Ishikawa (cell line): ENCODE measurements around the gene USP6.

ENCODE experiments used
- CEBPB ChIP-seq: IDR thresholded peaks from 2 replicates; pipeline ENCODE4 v1.6.1; 2012
- CREB1 ChIP-seq: IDR thresholded peaks from 2 replicates; pipeline ENCODE4 v1.6.1; 2012; ENCODE audit warnings: low read depth
- EGR1 ChIP-seq: IDR thresholded peaks from 2 replicates; pipeline ENCODE4 v1.6.1; 2012
- EP300 ChIP-seq: IDR thresholded peaks from 2 replicates; pipeline ENCODE4 v1.6.1; 2012; ENCODE audit warnings: borderline replicate concordance
- FOXM1 ChIP-seq: IDR thresholded peaks from 2 replicates; pipeline ENCODE4 v1.6.1; 2012; ENCODE audit warnings: low read depth, borderline replicate concordance
- MAX ChIP-seq: IDR thresholded peaks from 2 replicates; pipeline ENCODE4 v1.6.1; 2012
- NFIC ChIP-seq: IDR thresholded peaks from 2 replicates; pipeline ENCODE4 v1.6.1; 2012
- RAD21 ChIP-seq: IDR thresholded peaks from 2 replicates; pipeline ENCODE4 v1.6.1; 2012; ENCODE audit warnings: low read depth
- TAF1 ChIP-seq: IDR thresholded peaks from 2 replicates; pipeline ENCODE4 v1.6.1; 2012; ENCODE audit warnings: low read depth, mild to moderate bottlenecking
- TCF12 ChIP-seq: IDR thresholded peaks from 2 replicates; pipeline ENCODE4 v1.6.1; 2012; ENCODE audit warnings: low read depth
- TEAD4 ChIP-seq: IDR thresholded peaks from 2 replicates; pipeline ENCODE4 v1.6.1; 2012
- YY1 ChIP-seq: IDR thresholded peaks from 2 replicates; pipeline ENCODE4 v1.6.1; 2012; ENCODE audit warnings: low read depth
- ZBTB7A ChIP-seq: IDR thresholded peaks from 2 replicates; pipeline ENCODE4 v1.6.1; 2012; ENCODE audit warnings: low read depth
- TF ChIP-seq, protein P1 (sequence below): IDR thresholded peaks from 2 replicates; pipeline ENCODE4 v1.6.1; 2012
- TF ChIP-seq, protein P2 (sequence below): IDR thresholded peaks from 2 replicates; pipeline ENCODE4 v1.6.1; 2012; ENCODE audit warnings: low read depth, mild to moderate bottlenecking

The USP6 gene

GRCh38 chr17:5100832-5101231, 15.0 kb upstream of the USP6 start:
- TF ChIP-seq CREB1 (no peak), NFIC (no peak), MAX (no peak), EP300 (no peak), EGR1 (no peak), TCF12 (no peak), RAD21 (no peak), TAF1 (no peak), TEAD4 (no peak), ZBTB7A (no peak), FOXM1 (no peak), YY1 (no peak), CEBPB (no peak)
- TF ChIP-seq, protein P1, sequence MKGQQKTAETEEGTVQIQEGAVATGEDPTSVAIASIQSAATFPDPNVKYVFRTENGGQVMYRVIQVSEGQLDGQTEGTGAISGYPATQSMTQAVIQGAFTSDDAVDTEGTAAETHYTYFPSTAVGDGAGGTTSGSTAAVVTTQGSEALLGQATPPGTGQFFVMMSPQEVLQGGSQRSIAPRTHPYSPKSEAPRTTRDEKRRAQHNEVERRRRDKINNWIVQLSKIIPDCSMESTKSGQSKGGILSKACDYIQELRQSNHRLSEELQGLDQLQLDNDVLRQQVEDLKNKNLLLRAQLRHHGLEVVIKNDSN, result no peak
- TF ChIP-seq, protein P2, sequence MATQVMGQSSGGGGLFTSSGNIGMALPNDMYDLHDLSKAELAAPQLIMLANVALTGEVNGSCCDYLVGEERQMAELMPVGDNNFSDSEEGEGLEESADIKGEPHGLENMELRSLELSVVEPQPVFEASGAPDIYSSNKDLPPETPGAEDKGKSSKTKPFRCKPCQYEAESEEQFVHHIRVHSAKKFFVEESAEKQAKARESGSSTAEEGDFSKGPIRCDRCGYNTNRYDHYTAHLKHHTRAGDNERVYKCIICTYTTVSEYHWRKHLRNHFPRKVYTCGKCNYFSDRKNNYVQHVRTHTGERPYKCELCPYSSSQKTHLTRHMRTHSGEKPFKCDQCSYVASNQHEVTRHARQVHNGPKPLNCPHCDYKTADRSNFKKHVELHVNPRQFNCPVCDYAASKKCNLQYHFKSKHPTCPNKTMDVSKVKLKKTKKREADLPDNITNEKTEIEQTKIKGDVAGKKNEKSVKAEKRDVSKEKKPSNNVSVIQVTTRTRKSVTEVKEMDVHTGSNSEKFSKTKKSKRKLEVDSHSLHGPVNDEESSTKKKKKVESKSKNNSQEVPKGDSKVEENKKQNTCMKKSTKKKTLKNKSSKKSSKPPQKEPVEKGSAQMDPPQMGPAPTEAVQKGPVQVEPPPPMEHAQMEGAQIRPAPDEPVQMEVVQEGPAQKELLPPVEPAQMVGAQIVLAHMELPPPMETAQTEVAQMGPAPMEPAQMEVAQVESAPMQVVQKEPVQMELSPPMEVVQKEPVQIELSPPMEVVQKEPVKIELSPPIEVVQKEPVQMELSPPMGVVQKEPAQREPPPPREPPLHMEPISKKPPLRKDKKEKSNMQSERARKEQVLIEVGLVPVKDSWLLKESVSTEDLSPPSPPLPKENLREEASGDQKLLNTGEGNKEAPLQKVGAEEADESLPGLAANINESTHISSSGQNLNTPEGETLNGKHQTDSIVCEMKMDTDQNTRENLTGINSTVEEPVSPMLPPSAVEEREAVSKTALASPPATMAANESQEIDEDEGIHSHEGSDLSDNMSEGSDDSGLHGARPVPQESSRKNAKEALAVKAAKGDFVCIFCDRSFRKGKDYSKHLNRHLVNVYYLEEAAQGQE, result no peak

DNA sequence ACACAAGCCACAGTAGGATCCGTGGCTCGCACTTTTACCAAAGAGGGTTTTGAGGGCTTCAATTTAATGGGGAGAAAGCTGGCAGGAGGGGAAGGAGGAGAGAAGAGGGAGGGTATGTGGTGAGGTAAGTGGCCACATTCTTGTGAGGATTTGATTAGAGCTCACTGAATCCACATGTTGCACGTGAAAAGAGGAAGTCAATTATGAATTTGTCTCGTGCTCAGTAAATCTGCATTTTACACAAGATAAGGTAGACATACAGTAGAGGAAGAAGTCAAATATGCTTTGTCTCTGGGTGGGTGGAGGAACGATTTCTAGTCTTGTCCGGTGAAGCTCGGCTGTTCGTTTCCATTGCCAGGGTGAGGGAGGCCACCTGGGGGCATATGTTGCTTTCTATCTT, 5.0 kb upstream of the USP6 start:
- no peak for TF ChIP-seq RAD21
- no peak for TF ChIP-seq NFIC
- TF ChIP-seq TAF1, result no peak
- no peak for TF ChIP-seq FOXM1
- no peak for TF ChIP-seq MAX
- no peak for TF ChIP-seq CEBPB
- no peak for TF ChIP-seq TCF12
- TF ChIP-seq, protein P1, result no peak
- TF ChIP-seq TEAD4, result no peak
- TF ChIP-seq CREB1, result no peak
- no peak for TF ChIP-seq YY1
- no peak for TF ChIP-seq EGR1
- TF ChIP-seq ZBTB7A, result no peak
- TF ChIP-seq, protein P2, result no peak
- TF ChIP-seq EP300, result no peak

DNA sequence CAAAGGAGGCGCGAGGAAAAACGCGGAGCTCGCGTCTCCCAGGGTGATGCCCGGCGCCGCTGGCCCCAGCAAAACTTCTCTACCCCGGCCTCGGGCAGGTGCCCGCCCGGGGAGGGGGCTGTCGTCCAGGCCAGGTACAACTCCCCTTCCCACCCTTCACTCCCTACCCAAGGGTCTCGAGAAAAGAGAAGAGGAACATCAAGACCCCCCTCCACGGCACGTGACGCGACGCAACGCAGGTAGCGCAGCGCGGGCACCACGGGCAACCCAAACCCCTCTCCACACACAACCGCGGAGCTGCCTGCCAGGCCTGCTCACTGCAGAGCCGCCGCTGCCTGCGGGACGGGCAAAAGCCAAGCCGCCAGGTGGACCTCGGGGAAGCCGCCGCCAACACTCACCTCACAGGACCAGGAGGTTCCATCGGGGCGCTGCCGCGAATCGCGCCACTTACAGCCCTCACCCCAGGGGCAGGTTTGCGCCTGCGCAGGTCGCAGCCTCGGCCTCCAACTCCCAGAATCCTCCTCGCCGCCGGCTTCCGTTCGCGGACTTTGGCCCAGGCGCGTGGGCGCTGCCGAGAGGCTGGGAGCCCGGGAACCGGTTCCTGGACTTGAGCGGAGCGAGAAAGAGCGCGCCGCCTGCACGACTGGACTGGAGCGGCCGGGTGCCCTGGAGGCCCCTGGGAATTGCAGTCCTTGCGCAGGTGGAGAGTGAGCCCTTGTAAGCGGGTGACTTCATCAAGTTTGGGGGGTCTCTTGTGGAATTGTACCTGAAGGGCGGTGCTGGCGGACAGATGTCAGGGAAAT, 4.2 kb upstream of the USP6 start, which contains the start of gene ZNF232:
Gene ZNF232, minus strand, starts transcription at position 477 of the 803 bp plus-strand sequence. Its CDS starts 56 bp downstream, at position 421.
- TF ChIP-seq CREB1, result no peak
- no peak for TF ChIP-seq CEBPB
- TF ChIP-seq, protein P2, result no peak
- TF ChIP-seq TCF12, result peak; percentile 63
- TF ChIP-seq TEAD4, result peak; percentile 25; the same call in 1 of the 2 replicates
- TF ChIP-seq ZBTB7A, result peak; percentile 61; the same call in 1 of the 2 replicates
- TF ChIP-seq, protein P1, result peak; percentile 91
- TF ChIP-seq TAF1, result peak; percentile 85
- peak; percentile 88 for TF ChIP-seq MAX
- TF ChIP-seq EGR1, result peak; percentile 95
- peak; percentile 29; the same call in 1 of the 2 replicates for TF ChIP-seq NFIC
- TF ChIP-seq RAD21, result 0 out of 2 replicates have a peak, but pooled peaks have one; percentile 3
- peak; percentile 62; the same call in 1 of the 2 replicates for TF ChIP-seq YY1
- no peak; the same call in 1 of the 2 replicates for TF ChIP-seq EP300
- no peak for TF ChIP-seq FOXM1
